Panc1 (cell line): ENCODE data around the gene MIF4GD. TPM values are rescaled to one million over a fixed set of nuclear protein-coding genes. Genes with fewer than 3 reads are reported as not detected.
A peak's percentile ranks its signal among the peaks of the same experiment; 100 is the strongest.

Experiments used
- ATAC-seq: fragments of 200-7000 bp; cut with Tn5 transposase; 2 replicates; pipeline ENCODE4 v1.9.1; 2020; ENCODE audit warnings: mild to moderate bottlenecking, moderate library complexity
- BruUV-seq: library from RNA; stranded (reverse); fragments of 400-500 nt; replicated peaks from 2 replicates; lab custom pipeline; 2021; lab: Mats Ljungman, UMichigan
- CTCF ChIA-PET: fragments of 300-600 bp; sonication (Branson Sonifier 250); formaldehyde crosslinking; loops from one replicate; lab custom pipeline; 2022; ENCODE audit warnings: antibody characterized with exemption; lab: Charles Lee
- POLR2A ChIA-PET: fragments of 300-600 bp; sonication (Branson Sonifier 250); formaldehyde crosslinking; loops from one replicate; lab custom pipeline; 2022; ENCODE audit warnings: antibody characterized with exemption; lab: Charles Lee
- DNase-seq: peaks from one replicate; pipeline ENCODE4 v3.0.0-alpha.2; 2010; ENCODE audit warnings: low read depth, low spot score
- H3K27ac ChIP-seq: 2 replicates; pipeline ENCODE4 v1.5.1; 2011; ENCODE audit warnings: mild to moderate bottlenecking, low read length, inconsistent platforms
- H3K27me3 ChIP-seq: fragments of 200-500 bp; sonication (Bioruptor generic); 2 replicates; pipeline ENCODE4 v1.6.0; 2014; ENCODE audit warnings: low read length, inconsistent platforms; ENCODE audit not compliant: control insufficient read depth, insufficient read depth
- H3K36me3 ChIP-seq: fragments of 200-500 bp; sonication (Bioruptor generic); 2 replicates; pipeline ENCODE4 v1.5.1; 2014; ENCODE audit warnings: inconsistent platforms, mild to moderate bottlenecking, low read length, moderate library complexity; ENCODE audit not compliant: control insufficient read depth, insufficient read depth
- H3K4me1 ChIP-seq: 2 replicates; pipeline ENCODE4 v1.5.1; 2011; ENCODE audit warnings: inconsistent platforms, mild to moderate bottlenecking, low read length, moderate library complexity; ENCODE audit not compliant: control insufficient read depth, insufficient read depth
- H3K4me3 ChIP-seq, 2 experiments: 2 replicates each; pipeline ENCODE4 v1.5.1; 2011 to 2012; ENCODE audit warnings: low read depth in 2 of 2, low read length in 2 of 2, mild to moderate bottlenecking in 2 of 2, inconsistent platforms in 1 of 2, moderate library complexity in 1 of 2
- H3K9me3 ChIP-seq: fragments of 200-500 bp; sonication (Bioruptor generic); 2 replicates; pipeline ENCODE4 v1.5.1; 2014; ENCODE audit warnings: low read depth, mild to moderate bottlenecking, inconsistent platforms, low read length, moderate library complexity; ENCODE audit not compliant: control insufficient read depth, insufficient read depth
- POLR2AphosphoS5 ChIP-seq: IDR thresholded peaks from 2 replicates; pipeline ENCODE4 v1.6.1; 2012; ENCODE audit warnings: mild to moderate bottlenecking, low read depth, low read length, moderate library complexity
- SIN3A ChIP-seq: IDR thresholded peaks from 2 replicates; pipeline ENCODE4 v1.6.1; 2012; ENCODE audit warnings: low read depth, mild to moderate bottlenecking, low read length, moderate library complexity, borderline replicate concordance; ENCODE audit not compliant: insufficient read depth
- TCF7L2 ChIP-seq: IDR thresholded peaks from 2 replicates; pipeline ENCODE4 v1.6.1; 2011; ENCODE audit warnings: mild to moderate bottlenecking, low read depth, low read length, inconsistent platforms
- in situ Hi-C: cut with HindIII; loops from 2 replicates; pipeline ENCODE4 v1.10.0; 2016; ENCODE audit warnings: low sequenced_read_pairs, low pct_unique_long_range_greater_than_20kb
- intact Hi-C: fragments of 100-400 bp; cut with micrococcal nuclease; formaldehyde crosslinking; loops from one replicate; pipeline ENCODE4 v1.10.0; 2022; ENCODE audit not compliant: unreplicated experiment
- total RNA-seq: library from RNA; stranded (reverse); gene quantifications from one replicate; pipeline ENCODE4 v1.2.1, GENCODE V29; 2021; ENCODE audit not compliant: unreplicated experiment
- TF ChIP-seq, protein P1 (sequence below): fragments of 450-650 bp; IDR thresholded peaks from 2 replicates; pipeline ENCODE4 v1.5.1; 2017; ENCODE audit warnings: mild to moderate bottlenecking
- TF ChIP-seq, protein P2 (sequence below), 2 experiments: IDR thresholded peaks; 2 replicates each; pipeline ENCODE4 v1.6.1; 2011 to 2012; ENCODE audit warnings: low read depth in 2 of 2, control low read depth in 1 of 2, low read length in 1 of 2, mild to moderate bottlenecking in 1 of 2, moderate library complexity in 1 of 2; ENCODE audit not compliant: insufficient read depth in 1 of 2

MIF4GD gene
- total RNA-seq, 1 experiment from 2014 or later = 34.4 TPM

GRCh38 chr17:75272848-75273184 is 1.8 kb upstream of the MIF4GD start:
- TF ChIP-seq POLR2AphosphoS5 = no peak
- TF ChIP-seq, protein P1, sequence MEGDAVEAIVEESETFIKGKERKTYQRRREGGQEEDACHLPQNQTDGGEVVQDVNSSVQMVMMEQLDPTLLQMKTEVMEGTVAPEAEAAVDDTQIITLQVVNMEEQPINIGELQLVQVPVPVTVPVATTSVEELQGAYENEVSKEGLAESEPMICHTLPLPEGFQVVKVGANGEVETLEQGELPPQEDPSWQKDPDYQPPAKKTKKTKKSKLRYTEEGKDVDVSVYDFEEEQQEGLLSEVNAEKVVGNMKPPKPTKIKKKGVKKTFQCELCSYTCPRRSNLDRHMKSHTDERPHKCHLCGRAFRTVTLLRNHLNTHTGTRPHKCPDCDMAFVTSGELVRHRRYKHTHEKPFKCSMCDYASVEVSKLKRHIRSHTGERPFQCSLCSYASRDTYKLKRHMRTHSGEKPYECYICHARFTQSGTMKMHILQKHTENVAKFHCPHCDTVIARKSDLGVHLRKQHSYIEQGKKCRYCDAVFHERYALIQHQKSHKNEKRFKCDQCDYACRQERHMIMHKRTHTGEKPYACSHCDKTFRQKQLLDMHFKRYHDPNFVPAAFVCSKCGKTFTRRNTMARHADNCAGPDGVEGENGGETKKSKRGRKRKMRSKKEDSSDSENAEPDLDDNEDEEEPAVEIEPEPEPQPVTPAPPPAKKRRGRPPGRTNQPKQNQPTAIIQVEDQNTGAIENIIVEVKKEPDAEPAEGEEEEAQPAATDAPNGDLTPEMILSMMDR = no peak
- Histone ChIP-seq H3K4me1 (peaks cover 27% of the 10 kb centered on the region), H3K27ac (no peak overlapping the region), H3K9me3 (no peaks in the 10 kb centered on the region), H3K4me3 (no peak overlapping the region), H3K36me3 (no peaks in the 10 kb centered on the region), H3K27me3 (no peaks in the 10 kb centered on the region)
- POLR2A ChIA-PET = no interaction called here
- DNase-seq (no peak), ATAC-seq (no peak)
- CTCF ChIA-PET = no interaction called here
- no TSS peak for BruUV-seq
- intact Hi-C loops (no loop called here), in situ Hi-C loops (no loop called here)

DNA sequence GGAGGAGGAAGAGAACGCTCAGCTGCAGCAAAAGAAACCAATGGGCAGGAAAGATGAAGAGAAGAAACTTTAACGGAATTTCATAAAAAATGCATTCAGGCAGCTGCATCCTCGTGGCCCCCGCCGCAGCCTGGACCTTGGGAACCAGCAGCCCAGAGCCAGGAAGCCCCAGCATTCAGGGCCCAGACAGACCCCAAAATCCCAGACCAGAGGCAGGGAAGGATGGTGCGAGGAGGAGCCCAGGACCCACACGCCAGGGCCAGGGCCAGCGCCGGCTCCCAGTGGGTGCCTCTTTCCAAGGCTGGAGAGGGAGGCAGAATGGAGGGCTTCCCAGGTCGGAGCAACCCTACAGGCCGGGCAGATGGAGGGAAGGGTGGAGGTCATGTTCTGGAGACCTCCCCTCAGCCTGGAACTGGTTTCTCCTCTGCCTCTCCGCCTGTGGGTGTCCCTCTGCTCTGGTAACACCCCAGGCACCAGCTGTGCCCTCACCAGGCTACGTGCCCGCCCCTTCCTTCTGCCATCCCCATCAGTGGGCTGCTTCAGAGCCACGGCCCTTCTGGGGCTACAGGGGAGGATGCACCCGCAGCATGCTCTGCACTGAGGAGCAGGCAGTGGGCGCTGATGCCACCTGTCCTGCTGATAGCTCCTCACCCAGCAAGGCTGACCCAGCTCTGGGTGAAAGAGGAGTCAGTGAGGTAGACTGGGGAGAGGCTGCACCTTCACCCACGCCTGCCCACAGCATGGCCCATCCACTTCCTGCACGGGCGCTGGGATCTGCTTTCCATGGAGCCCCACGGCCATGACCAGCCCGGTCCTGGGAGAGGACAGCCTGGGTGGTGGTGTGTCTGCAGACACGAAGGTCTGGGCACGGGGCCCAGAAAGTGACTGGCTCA is 1.2 kb upstream of the MIF4GD start:
- intact Hi-C loops = no loop called here
- BruUV-seq = no TSS peak
- TF ChIP-seq, protein P2, sequence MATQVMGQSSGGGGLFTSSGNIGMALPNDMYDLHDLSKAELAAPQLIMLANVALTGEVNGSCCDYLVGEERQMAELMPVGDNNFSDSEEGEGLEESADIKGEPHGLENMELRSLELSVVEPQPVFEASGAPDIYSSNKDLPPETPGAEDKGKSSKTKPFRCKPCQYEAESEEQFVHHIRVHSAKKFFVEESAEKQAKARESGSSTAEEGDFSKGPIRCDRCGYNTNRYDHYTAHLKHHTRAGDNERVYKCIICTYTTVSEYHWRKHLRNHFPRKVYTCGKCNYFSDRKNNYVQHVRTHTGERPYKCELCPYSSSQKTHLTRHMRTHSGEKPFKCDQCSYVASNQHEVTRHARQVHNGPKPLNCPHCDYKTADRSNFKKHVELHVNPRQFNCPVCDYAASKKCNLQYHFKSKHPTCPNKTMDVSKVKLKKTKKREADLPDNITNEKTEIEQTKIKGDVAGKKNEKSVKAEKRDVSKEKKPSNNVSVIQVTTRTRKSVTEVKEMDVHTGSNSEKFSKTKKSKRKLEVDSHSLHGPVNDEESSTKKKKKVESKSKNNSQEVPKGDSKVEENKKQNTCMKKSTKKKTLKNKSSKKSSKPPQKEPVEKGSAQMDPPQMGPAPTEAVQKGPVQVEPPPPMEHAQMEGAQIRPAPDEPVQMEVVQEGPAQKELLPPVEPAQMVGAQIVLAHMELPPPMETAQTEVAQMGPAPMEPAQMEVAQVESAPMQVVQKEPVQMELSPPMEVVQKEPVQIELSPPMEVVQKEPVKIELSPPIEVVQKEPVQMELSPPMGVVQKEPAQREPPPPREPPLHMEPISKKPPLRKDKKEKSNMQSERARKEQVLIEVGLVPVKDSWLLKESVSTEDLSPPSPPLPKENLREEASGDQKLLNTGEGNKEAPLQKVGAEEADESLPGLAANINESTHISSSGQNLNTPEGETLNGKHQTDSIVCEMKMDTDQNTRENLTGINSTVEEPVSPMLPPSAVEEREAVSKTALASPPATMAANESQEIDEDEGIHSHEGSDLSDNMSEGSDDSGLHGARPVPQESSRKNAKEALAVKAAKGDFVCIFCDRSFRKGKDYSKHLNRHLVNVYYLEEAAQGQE (IDR thresholded peaks at IDR 0.05; ENCODE audit: insufficient read depth in 1 of 2, low read depth in 2 of 2, low read length in 1 of 2) = no peak
- TF ChIP-seq TCF7L2 = no peak
- 0 out of 2 replicates have a peak, but pooled peaks have one; percentile 11 for TF ChIP-seq SIN3A
- 0 out of 2 replicates have a peak, but pooled peaks have one; percentile 25 for TF ChIP-seq POLR2AphosphoS5
- TF ChIP-seq, protein P1 = no peak
- DNase-seq (no peak), ATAC-seq (no peak)
- ChIA-PET POLR2A (no interaction called here), CTCF (interaction anchor here (1.2 to 2.3 kb wide), 2 partner anchors 10 to 13 kb away, joined by 5 to 8 read pairs; no protein-coding TSS in a partner anchor)
- Histone ChIP-seq H3K27ac (peak overlapping the region; percentile 78), H3K4me3 (peak overlapping the region; percentile 81 to 86), H3K9me3 (no peaks in the 10 kb centered on the region), H3K4me1 (peaks cover 33% of the 10 kb centered on the region), H3K36me3 (no peaks in the 10 kb centered on the region), H3K27me3 (no peaks in the 10 kb centered on the region)
- in situ Hi-C loops = no loop called here
